Naive thymus-derived CD4-positive, alpha-beta T cell (primary cell): ENCODE results near the gene SPAAR. TPM values are rescaled to one million over a fixed set of nuclear protein-coding genes. Genes with fewer than 3 reads are reported as not detected.

ENCODE experiments used
- ATAC-seq: fragments of 150-1000 bp; cut with Tn5 transposase; 2 replicates; pipeline ENCODE4 v1.10.0; 2021; ENCODE audit warnings: mild to moderate bottlenecking, moderate library complexity
- CTCF ChIA-PET: fragments of 350-600 bp; sonication (Branson Sonifier 250); formaldehyde crosslinking; loops from one replicate; lab custom pipeline; 2021; ENCODE audit warnings: antibody characterized with exemption; lab: Charles Lee
- POLR2A ChIA-PET: fragments of 350-600 bp; sonication (Branson Sonifier 250); formaldehyde crosslinking; loops from one replicate; lab custom pipeline; 2021; ENCODE audit warnings: antibody characterized with exemption, inconsistent platforms; lab: Charles Lee
- DNase-seq, 9 donors: peaks; one replicate each; pipeline versions ENCODE4 v3.0.0 to v3.0.0-alpha.2; 2020 to 2022; ENCODE audit warnings: mixed read lengths in 1 of 9
- H3K27ac ChIP-seq: one replicate; pipeline ENCODE4 v1.7.0; 2013; ENCODE audit warnings: mild to moderate bottlenecking, low read depth, low read length, moderate library complexity
- H3K27me3 ChIP-seq, 2 donors: one replicate each; pipeline ENCODE4 v1.7.0; 2013; ENCODE audit warnings: low read length in 2 of 2, mild to moderate bottlenecking in 2 of 2, moderate library complexity in 2 of 2; ENCODE audit not compliant: control insufficient read depth in 2 of 2, insufficient read depth in 2 of 2
- H3K36me3 ChIP-seq, 3 experiments: 1 replicate in 2 of 3; 2 replicates in 1 of 3; pipeline ENCODE4 v1.7.0; 2013; ENCODE audit warnings: low read length in 3 of 3, mild to moderate bottlenecking in 3 of 3, moderate library complexity in 1 of 3; ENCODE audit not compliant: insufficient read depth in 3 of 3, control insufficient read depth in 2 of 3
- H3K4me1 ChIP-seq, 2 donors: one replicate each; pipeline ENCODE4 v1.7.0; 2013; ENCODE audit warnings: low read length in 2 of 2, mild to moderate bottlenecking in 2 of 2, moderate library complexity in 1 of 2; ENCODE audit not compliant: control insufficient read depth in 2 of 2, insufficient read depth in 2 of 2
- H3K4me3 ChIP-seq: 2 replicates; pipeline ENCODE4 v1.7.0; 2013; ENCODE audit warnings: mild to moderate bottlenecking, low read length
- H3K9me3 ChIP-seq, 3 experiments: 1 replicate in 2 of 3; 2 replicates in 1 of 3; pipeline ENCODE4 v1.7.0; 2013; ENCODE audit warnings: low read length in 3 of 3; ENCODE audit not compliant: control insufficient read depth in 2 of 3
- H3K27ac Mint-ChIP-seq, 9 donors: one replicate each; pipeline ENCODE4 v1.8.0; 2020 to 2022; ENCODE audit warnings: mixed read lengths in 9 of 9, mild to moderate bottlenecking in 8 of 9, moderate library complexity in 5 of 9, inconsistent platforms in 2 of 9
- H3K27me3 Mint-ChIP-seq, 5 donors: one replicate each; pipeline ENCODE4 v1.8.0; 2021 to 2022; ENCODE audit warnings: mixed read lengths in 5 of 5, mild to moderate bottlenecking in 1 of 5
- H3K36me3 Mint-ChIP-seq, 5 donors: one replicate each; pipeline ENCODE4 v1.8.0; 2020 to 2022; ENCODE audit warnings: mixed read lengths in 5 of 5, mild to moderate bottlenecking in 3 of 5, inconsistent platforms in 1 of 5
- H3K4me1 Mint-ChIP-seq, 7 donors: one replicate each; pipeline ENCODE4 v1.8.0; 2020 to 2022; ENCODE audit warnings: mixed read lengths in 7 of 7, mild to moderate bottlenecking in 3 of 7, inconsistent platforms in 1 of 7
- H3K4me3 Mint-ChIP-seq, 10 donors: one replicate each; pipeline ENCODE4 v1.8.0; 2020 to 2022; ENCODE audit warnings: mild to moderate bottlenecking in 10 of 10, mixed read lengths in 10 of 10, moderate library complexity in 6 of 10, inconsistent platforms in 2 of 10
- H3K9me3 Mint-ChIP-seq, 11 donors: one replicate each; pipeline ENCODE4 v1.8.0; 2020 to 2022; ENCODE audit warnings: mixed read lengths in 11 of 11, mild to moderate bottlenecking in 4 of 11, inconsistent platforms in 1 of 11, moderate library complexity in 1 of 11
- intact Hi-C, 2 donors: fragments of 100-400 bp; cut with micrococcal nuclease; formaldehyde crosslinking; loops; one replicate each; pipeline ENCODE4 v1.15.1; 2023
- polyA plus RNA-seq, 2 donors: library from polyadenylated mRNA; unstranded; fragments of 300-500 nt; fragmentation: Illumina TruSeq; gene quantifications; one replicate each; pipeline ENCODE4 v1.2.3, GENCODE V29; 2021
- total RNA-seq, 6 experiments: library from RNA in 5 of 6; stranded (reverse) in 5 of 6; gene quantifications; 1 replicate in 5 of 6; 2 replicates in 1 of 6; pipeline ENCODE4 v1.2.3 and lab custom pipeline; 2021 to 2026

Gene SPAAR
- total and polyA plus RNA-seq, 7 experiments from 2014 or later: not detected

DNA sequence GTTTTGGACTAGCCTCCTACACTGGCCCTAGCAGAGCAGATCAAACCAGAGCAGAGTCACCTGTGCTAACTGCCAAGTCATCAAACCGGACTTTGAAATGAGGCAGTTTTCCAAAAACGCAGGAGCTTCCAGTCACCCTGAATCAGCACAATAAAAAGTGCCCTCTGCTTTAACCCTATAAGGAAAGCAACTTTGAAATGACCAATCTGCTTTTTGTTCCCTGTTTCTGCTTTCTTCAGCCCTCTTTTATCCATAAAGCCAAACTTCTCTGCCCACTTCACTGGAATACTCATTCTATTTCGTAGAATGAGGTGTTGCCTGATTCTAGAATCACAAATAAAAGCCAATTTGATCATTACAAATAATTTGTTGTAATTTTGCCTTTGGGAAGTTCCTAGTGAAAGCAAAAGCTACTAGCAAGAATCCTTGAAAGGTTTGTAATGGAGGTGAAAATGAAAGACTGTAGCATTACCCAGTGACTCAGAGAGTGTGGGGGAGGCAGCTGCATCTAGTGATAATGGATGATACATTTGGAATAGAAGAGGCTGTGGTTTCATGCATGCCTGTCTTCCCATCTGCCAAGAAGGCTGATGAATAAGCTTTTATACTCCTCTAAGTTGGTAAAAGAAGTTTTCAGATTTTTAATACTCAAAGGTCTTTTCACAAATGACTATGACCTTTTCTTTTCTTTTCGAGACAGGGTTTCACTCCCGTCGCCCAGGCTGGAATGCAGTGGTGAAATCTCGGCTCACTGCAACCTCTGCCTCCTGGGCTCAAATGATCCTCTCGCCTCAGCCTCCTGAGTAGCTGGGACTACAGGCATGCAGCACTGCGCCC, 14.9 kb downstream of the SPAAR start:
- Histone ChIP-seq H3K27me3 (no peaks in the 10 kb centered on the region), H3K36me3 (no peaks in the 10 kb centered on the region), H3K4me3 (no peak overlapping the region), H3K4me1 (no peaks in the 10 kb centered on the region), H3K27ac (no peak overlapping the region), H3K9me3 (no peaks in the 10 kb centered on the region)
- Mint-ChIP-seq H3K27ac (peak overlapping the region in 1 of 9 donors; percentile 19), H3K36me3 (no peaks in the 10 kb centered on the region), H3K4me3 (no peak overlapping the region), H3K4me1 (peaks cover 1 to 27% (median 14%) of the 10 kb centered on the region in 7 donors), H3K27me3 (peaks cover 0 to 20% (median 0%) of the 10 kb centered on the region in 5 donors), H3K9me3 (no peaks in the 10 kb centered on the region)
- intact Hi-C loops: loop anchor here in 1 of 2 donors (2.0 kb wide), 1 partner anchor 15 kb away; no protein-coding TSS in a partner anchor
- DNase-seq: no peak
- POLR2A ChIA-PET: interaction anchor here (1.1 to 1.5 kb wide), 2 partner anchors 8 to 16 kb away, joined by 3 to 6 read pairs; no protein-coding TSS in a partner anchor
- CTCF ChIA-PET: interaction anchor here (1.5 kb wide), 1 partner anchor 21 kb away, joined by 3 read pairs; no protein-coding TSS in a partner anchor
- ATAC-seq: no peak

DNA sequence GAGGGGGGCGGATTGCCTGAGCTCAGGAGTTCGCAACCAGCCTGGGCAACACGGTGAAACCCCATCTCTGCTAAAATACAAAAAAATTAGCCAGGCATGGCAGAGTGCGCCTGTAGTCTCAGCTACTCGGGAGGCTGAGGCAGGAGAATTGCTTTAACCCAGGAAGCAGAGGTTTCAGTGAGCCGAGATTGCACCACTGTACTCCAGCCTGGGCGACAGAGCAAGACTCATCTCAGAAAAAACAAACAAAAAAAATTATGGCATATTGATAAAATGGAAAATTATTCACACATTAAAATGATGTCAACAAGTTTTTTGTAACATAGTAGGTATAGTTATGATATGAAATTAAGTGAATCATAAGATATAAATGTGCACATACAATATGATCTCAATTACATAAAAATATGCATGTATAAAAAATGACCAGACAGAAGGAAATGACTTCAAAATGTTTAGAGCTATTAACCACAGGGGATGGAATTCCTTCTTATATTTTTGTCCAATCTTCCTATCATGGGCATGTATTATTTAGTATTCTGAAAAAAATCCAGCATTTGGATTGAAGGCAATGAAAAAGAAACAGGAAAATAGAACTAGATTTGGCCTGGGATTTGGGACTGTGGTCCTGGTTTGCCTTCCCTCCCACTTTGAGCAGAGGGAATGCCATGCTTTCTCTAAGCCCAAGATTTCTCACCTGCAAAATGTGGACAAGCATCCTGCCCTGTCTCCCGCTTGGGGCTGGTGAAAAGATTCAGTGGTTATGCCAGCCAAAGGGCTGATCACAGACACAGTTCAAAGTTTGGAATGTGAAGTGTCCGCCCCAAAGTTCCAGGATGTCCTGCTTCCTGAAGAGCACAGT, 19.5 kb downstream of the SPAAR start:
- intact Hi-C loops: no loop called here
- no peak for ATAC-seq
- DNase-seq: no peak
- Mint-ChIP-seq H3K4me3 (no peak overlapping the region), H3K9me3 (peaks cover 0 to 3% (median 0%) of the 10 kb centered on the region in 11 donors), H3K36me3 (no peaks in the 10 kb centered on the region), H3K27ac (no peak overlapping the region), H3K4me1 (peaks cover 9 to 41% (median 22%) of the 10 kb centered on the region in 7 donors), H3K27me3 (peaks cover 0 to 28% (median 0%) of the 10 kb centered on the region in 5 donors)
- POLR2A ChIA-PET: interaction anchor here (0.6 to 0.9 kb wide), 3 partner anchors 13 to 817 kb away, joined by 3 to 6 read pairs (median 4); no protein-coding TSS in a partner anchor
- Histone ChIP-seq H3K4me3 (no peak overlapping the region), H3K27me3 (no peaks in the 10 kb centered on the region), H3K27ac (no peak overlapping the region), H3K9me3 (no peaks in the 10 kb centered on the region), H3K36me3 (no peaks in the 10 kb centered on the region), H3K4me1 (peaks cover 0 to 4% of the 10 kb centered on the region in 2 donors)
- CTCF ChIA-PET: interaction anchor here (0.9 to 1.4 kb wide), 2 partner anchors 16 to 26 kb away, joined by 3 to 6 read pairs; no protein-coding TSS in a partner anchor

DNA sequence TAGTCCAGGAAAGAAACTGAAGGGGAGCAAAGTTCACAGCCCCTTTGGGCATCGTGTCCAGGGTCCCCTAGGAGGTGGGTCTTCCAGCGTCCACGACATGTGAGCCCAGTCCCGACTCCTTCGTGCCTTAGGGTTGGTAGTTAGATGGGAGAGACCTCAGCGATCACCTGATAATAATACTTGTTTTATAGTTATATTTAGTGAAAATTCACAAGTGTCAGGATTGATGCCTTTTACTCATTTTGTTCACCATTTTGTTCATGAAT, 20.1 kb downstream of the SPAAR start:
- H3K4me1 Mint-ChIP-seq: peaks cover 9 to 39% (median 20%) of the 10 kb centered on the region in 7 donors
- no peak overlapping the region for H3K4me3 ChIP-seq
- H3K27ac ChIP-seq: no peak overlapping the region
- no peak overlapping the region for H3K4me3 Mint-ChIP-seq
- peaks cover 0 to 3% (median 0%) of the 10 kb centered on the region in 11 donors for H3K9me3 Mint-ChIP-seq
- no peaks in the 10 kb centered on the region for H3K9me3 ChIP-seq
- H3K36me3 Mint-ChIP-seq: no peaks in the 10 kb centered on the region
- no peaks in the 10 kb centered on the region for H3K27me3 ChIP-seq
- H3K36me3 ChIP-seq: no peaks in the 10 kb centered on the region
- peaks cover 0 to 28% (median 0%) of the 10 kb centered on the region in 5 donors for H3K27me3 Mint-ChIP-seq
- CTCF ChIA-PET: interaction anchor here (1.4 kb wide), 1 partner anchor 15 kb away, joined by 6 read pairs; no protein-coding TSS in a partner anchor
- peaks cover 0 to 4% of the 10 kb centered on the region in 2 donors for H3K4me1 ChIP-seq
- no peak overlapping the region for H3K27ac Mint-ChIP-seq
- no peak for DNase-seq
- POLR2A ChIA-PET: no interaction called here
- no peak for ATAC-seq
- intact Hi-C loops: no loop called here

DNA sequence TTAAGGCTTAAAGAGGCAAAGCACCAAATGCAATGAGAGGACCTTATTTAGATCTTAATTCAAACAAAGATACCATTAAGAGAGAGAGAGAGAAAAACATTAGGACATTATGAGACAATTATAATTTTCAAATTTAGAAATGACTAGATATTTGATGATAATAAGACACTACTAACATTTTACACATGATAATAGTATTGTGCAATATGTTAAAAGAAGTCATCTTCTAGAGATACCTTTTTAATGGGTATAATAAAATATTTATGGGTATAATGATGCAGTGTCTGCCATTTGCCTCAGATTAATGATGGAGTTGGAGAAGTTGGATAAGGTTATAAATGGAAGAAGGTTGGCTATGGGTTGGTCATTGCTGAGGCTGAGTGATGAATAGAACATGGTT, 21.2 kb downstream of the SPAAR start:
- peaks cover 0 to 3% (median 0%) of the 10 kb centered on the region in 11 donors for H3K9me3 Mint-ChIP-seq
- intact Hi-C loops: no loop called here
- Histone ChIP-seq H3K27me3 (no peaks in the 10 kb centered on the region), H3K36me3 (no peaks in the 10 kb centered on the region), H3K9me3 (no peaks in the 10 kb centered on the region), H3K4me1 (peaks cover 0 to 4% of the 10 kb centered on the region in 2 donors), H3K27ac (no peak overlapping the region), H3K4me3 (no peak overlapping the region)
- no peak for ATAC-seq
- no peaks in the 10 kb centered on the region for H3K36me3 Mint-ChIP-seq
- H3K4me1 Mint-ChIP-seq: peaks cover 9 to 39% (median 20%) of the 10 kb centered on the region in 7 donors
- no peak overlapping the region for H3K27ac Mint-ChIP-seq
- H3K4me3 Mint-ChIP-seq: no peak overlapping the region
- POLR2A ChIA-PET: no interaction called here
- CTCF ChIA-PET: interaction anchor here (0.8 kb wide), 1 partner anchor 14 kb away, joined by 3 read pairs; no protein-coding TSS in a partner anchor
- peaks cover 0 to 28% (median 0%) of the 10 kb centered on the region in 5 donors for H3K27me3 Mint-ChIP-seq
- DNase-seq: no peak

DNA sequence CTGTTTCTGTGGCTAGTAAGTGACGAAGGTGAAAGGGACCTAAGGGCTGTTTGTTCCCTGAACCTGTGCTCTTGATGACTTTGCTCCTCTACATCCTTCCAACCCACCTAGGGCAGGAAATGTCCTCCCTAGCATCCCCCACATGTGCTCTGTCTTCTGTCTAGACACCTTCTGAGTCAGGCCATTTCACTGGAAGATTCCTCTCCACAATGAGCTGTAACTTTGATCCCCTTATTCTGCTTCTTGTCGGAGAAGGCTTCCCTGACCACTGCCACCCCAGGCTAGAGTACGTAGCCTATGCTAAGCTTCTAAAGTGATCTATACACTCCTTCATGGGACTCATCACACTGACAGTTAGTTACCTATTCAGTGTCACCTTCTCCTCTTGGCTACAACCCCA, 21.7 kb downstream of the SPAAR start:
- Mint-ChIP-seq H3K27ac (no peak overlapping the region), H3K4me1 (peaks cover 9 to 39% (median 20%) of the 10 kb centered on the region in 7 donors), H3K9me3 (peaks cover 0 to 3% (median 0%) of the 10 kb centered on the region in 11 donors), H3K36me3 (no peaks in the 10 kb centered on the region), H3K4me3 (no peak overlapping the region), H3K27me3 (peaks cover 0 to 28% (median 0%) of the 10 kb centered on the region in 5 donors)
- no peaks in the 10 kb centered on the region for H3K36me3 ChIP-seq
- H3K9me3 ChIP-seq: no peaks in the 10 kb centered on the region
- no peak overlapping the region for H3K27ac ChIP-seq
- ATAC-seq (no peak), DNase-seq (no peak)
- no peaks in the 10 kb centered on the region for H3K27me3 ChIP-seq
- no peak overlapping the region for H3K4me3 ChIP-seq
- POLR2A ChIA-PET: no interaction called here
- intact Hi-C loops: no loop called here
- CTCF ChIA-PET: interaction anchor here (0.8 kb wide), 1 partner anchor 14 kb away, joined by 3 read pairs; no protein-coding TSS in a partner anchor
- peaks cover 0 to 4% of the 10 kb centered on the region in 2 donors for H3K4me1 ChIP-seq

DNA sequence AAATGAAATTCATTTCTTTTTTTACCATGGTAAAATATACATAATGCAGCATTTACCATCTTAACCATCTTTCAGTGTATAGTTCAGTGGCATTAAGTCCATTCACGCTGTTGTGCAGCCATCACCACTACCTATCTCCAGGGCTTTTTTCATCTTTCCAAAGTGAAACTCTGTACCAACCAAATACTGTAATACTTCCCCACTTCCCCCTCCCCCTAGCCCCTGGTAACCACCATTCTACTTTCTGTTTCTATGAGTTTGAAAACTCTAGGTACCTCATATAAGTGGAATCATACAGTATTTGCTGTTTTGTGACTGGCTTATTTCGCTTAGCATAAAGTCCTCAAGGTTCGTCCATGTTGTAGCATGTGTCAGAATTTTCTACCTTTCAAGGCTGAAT, 23.4 kb downstream of the SPAAR start:
- H3K36me3 Mint-ChIP-seq: peaks cover 0 to 8% (median 6%) of the 10 kb centered on the region in 5 donors
- no peaks in the 10 kb centered on the region for H3K27me3 ChIP-seq
- ATAC-seq (peak; percentile 57), DNase-seq (peak in 2 of 9 donors; percentile 27 to 49)
- no peaks in the 10 kb centered on the region for H3K9me3 ChIP-seq
- H3K4me3 Mint-ChIP-seq: peak overlapping the region in 5 of 10 donors; percentile 31 to 74 (median 52)
- peaks cover 0 to 16% (median 0%) of the 10 kb centered on the region in 5 donors for H3K27me3 Mint-ChIP-seq
- H3K4me3 ChIP-seq: no peak overlapping the region
- ChIA-PET POLR2A (no interaction called here), CTCF (interaction anchor here (0.6 to 0.9 kb wide), 3 partner anchors 12 to 499 kb away, joined by 4 to 5 read pairs (median 4); no protein-coding TSS in a partner anchor)
- no peak overlapping the region for H3K27ac ChIP-seq
- no peaks in the 10 kb centered on the region for H3K36me3 ChIP-seq
- intact Hi-C loops: no loop called here
- H3K9me3 Mint-ChIP-seq: peaks cover 0 to 10% (median 2%) of the 10 kb centered on the region in 11 donors
- peaks cover 17 to 52% (median 35%) of the 10 kb centered on the region in 7 donors for H3K4me1 Mint-ChIP-seq
- H3K4me1 ChIP-seq: peaks cover 0 to 12% of the 10 kb centered on the region in 2 donors
- peak overlapping the region in 7 of 9 donors; percentile 13 to 63 (median 47) for H3K27ac Mint-ChIP-seq
